VCaP (cell line): ENCODE results near the gene PDZD7.

Experiments
- H3K27ac ChIP-seq: fragments of 450-650 bp; 2 replicates; pipeline ENCODE4 v1.5.1; 2017
- CTCF ChIP-seq: fragments of 450-650 bp; conservative IDR thresholded peaks from 2 replicates; pipeline ENCODE4 v1.5.1; 2017; ENCODE audit warnings: mild to moderate bottlenecking, moderate library complexity

The PDZD7 gene

GRCh38 chr10:100983868-100984671, 46.9 kb downstream of the PDZD7 start:
- no peak for TF ChIP-seq CTCF

GRCh38 chr10:100982916-100983830, 47.8 kb downstream of the PDZD7 start:
- H3K27ac ChIP-seq: no peak overlapping the region
- TF ChIP-seq CTCF: no peak

More at GRCh38 chr10:100983868-100984671, 46.9 kb downstream of the PDZD7 start:
- H3K27ac ChIP-seq: no peak overlapping the region

GRCh38 chr10:100981178-100981772, 49.7 kb downstream of the PDZD7 start:
- TF ChIP-seq CTCF: no peak

GRCh38 chr10:100980711-100981110, 50.2 kb downstream of the PDZD7 start:
- TF ChIP-seq CTCF: no peak
- H3K27ac ChIP-seq: no peak overlapping the region

More at GRCh38 chr10:100981178-100981772, 49.7 kb downstream of the PDZD7 start:
- H3K27ac ChIP-seq: no peak overlapping the region

- no peak overlapping the region for H3K27ac ChIP-seq
- no peak for TF ChIP-seq CTCF
Measured at GRCh38 chr10:100980311-100980710, 50.6 kb downstream of the PDZD7 start.

GRCh38 chr10:100979791-100980272, 51.1 kb downstream of the PDZD7 start:
- H3K27ac ChIP-seq: no peak overlapping the region
- TF ChIP-seq CTCF: no peak

- no peak overlapping the region for H3K27ac ChIP-seq
- TF ChIP-seq CTCF: no peak
Measured at GRCh38 chr10:100978901-100979195, 52.1 kb downstream of the PDZD7 start.
